OCI-LY3 (cell line): ENCODE results near the gene MRPL32.

Experiments
- H2AFZ ChIP-seq: fragments of 200-600, 300-600 bp; shearing (Covaris generic); 2 replicates; pipeline ENCODE4 v1.6.0; 2014; ENCODE audit warnings: antibody characterized with exemption, low read depth, low read length
- H3K27ac ChIP-seq: fragments of 200-600, 300-600 bp; sonication (generic); 2 replicates; pipeline ENCODE4 v1.5.1; 2014; ENCODE audit warnings: mild to moderate bottlenecking, low read length, moderate library complexity, mixed read lengths
- H3K27me3 ChIP-seq: fragments of 200-600, 300-600 bp; sonication (generic); 2 replicates; pipeline ENCODE4 v1.6.1; 2014; ENCODE audit warnings: low read depth, low read length, mixed read lengths
- H3K36me3 ChIP-seq: fragments of 200-600, 300-600 bp; sonication (generic); replicated peaks from 2 replicates; pipeline ENCODE3; 2014; ENCODE audit warnings: low read depth, low read length, mixed read lengths
- H3K4me1 ChIP-seq: fragments of 300-600, 200-600 bp; sonication (generic); 2 replicates; pipeline ENCODE4 v1.6.1; 2014; ENCODE audit warnings: low read length, mixed read lengths
- H3K4me2 ChIP-seq: fragments of 200-600, 300-600 bp; sonication (generic); 2 replicates; pipeline ENCODE4 v1.6.1; 2014; ENCODE audit warnings: low read length, mixed read lengths
- H3K4me3 ChIP-seq: fragments of 300-600, 200-600 bp; sonication (generic); 2 replicates; pipeline ENCODE4 v1.5.1; 2014; ENCODE audit warnings: antibody characterized with exemption, mild to moderate bottlenecking, low read length, moderate library complexity
- H3K79me2 ChIP-seq: fragments of 300-600, 200-600 bp; shearing (Covaris generic); 2 replicates; pipeline ENCODE4 v1.6.1; 2014; ENCODE audit warnings: mild to moderate bottlenecking, low read length, mixed read lengths
- H3K9ac ChIP-seq: fragments of 300-600, 200-600 bp; shearing (Covaris generic); 2 replicates; pipeline ENCODE4 v1.6.0; 2014; ENCODE audit warnings: mild to moderate bottlenecking, low read length, moderate library complexity
- H3K9me3 ChIP-seq: fragments of 200-600, 300-600 bp; shearing (Covaris generic); 2 replicates; pipeline ENCODE4 v1.6.1; 2014; ENCODE audit warnings: low read length, mixed read lengths; ENCODE audit not compliant: insufficient read depth
- H4K20me1 ChIP-seq: fragments of 200-600, 300-600 bp; sonication (generic); 2 replicates; pipeline ENCODE4 v1.6.1; 2016; ENCODE audit warnings: low read length, mixed read lengths; ENCODE audit not compliant: insufficient read depth
- EZH2phosphoT487 ChIP-seq: fragments of 200-600 bp; shearing (Covaris generic); IDR thresholded peaks from 2 replicates; pipeline ENCODE4 v1.6.1; 2018; ENCODE audit warnings: antibody characterized with exemption, mixed run types, low read depth
- TF ChIP-seq, protein P1 (sequence below): fragments of 200-600, 300-600 bp; sonication (generic); IDR thresholded peaks from 2 replicates; pipeline ENCODE4 v1.5.1; 2014; ENCODE audit warnings: antibody characterized with exemption, low read length, low read depth

MRPL32 gene

GRCh38 chr7:42932811-42933591, 825 bp downstream of the MRPL32 start:
- Histone ChIP-seq H3K4me2 (peak overlapping the region; percentile 84), H3K4me1 (peaks cover 53% of the 10 kb centered on the region), H3K36me3 (peaks cover 43% of the 10 kb centered on the region), H3K9ac (peak overlapping the region; percentile 99), H4K20me1 (peaks cover 39% of the 10 kb centered on the region), H3K4me3 (peak overlapping the region; percentile 86), H3K79me2 (peaks cover 81% of the 10 kb centered on the region), H3K9me3 (no peaks in the 10 kb centered on the region), H3K27ac (peak overlapping the region; percentile 47), H2AFZ (peak overlapping the region; percentile 22; the same call in 1 of the 2 replicates), H3K27me3 (no peaks in the 10 kb centered on the region)
- TF ChIP-seq, protein P1, sequence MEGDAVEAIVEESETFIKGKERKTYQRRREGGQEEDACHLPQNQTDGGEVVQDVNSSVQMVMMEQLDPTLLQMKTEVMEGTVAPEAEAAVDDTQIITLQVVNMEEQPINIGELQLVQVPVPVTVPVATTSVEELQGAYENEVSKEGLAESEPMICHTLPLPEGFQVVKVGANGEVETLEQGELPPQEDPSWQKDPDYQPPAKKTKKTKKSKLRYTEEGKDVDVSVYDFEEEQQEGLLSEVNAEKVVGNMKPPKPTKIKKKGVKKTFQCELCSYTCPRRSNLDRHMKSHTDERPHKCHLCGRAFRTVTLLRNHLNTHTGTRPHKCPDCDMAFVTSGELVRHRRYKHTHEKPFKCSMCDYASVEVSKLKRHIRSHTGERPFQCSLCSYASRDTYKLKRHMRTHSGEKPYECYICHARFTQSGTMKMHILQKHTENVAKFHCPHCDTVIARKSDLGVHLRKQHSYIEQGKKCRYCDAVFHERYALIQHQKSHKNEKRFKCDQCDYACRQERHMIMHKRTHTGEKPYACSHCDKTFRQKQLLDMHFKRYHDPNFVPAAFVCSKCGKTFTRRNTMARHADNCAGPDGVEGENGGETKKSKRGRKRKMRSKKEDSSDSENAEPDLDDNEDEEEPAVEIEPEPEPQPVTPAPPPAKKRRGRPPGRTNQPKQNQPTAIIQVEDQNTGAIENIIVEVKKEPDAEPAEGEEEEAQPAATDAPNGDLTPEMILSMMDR, result no peak
- TF ChIP-seq EZH2phosphoT487, result no peak

- Histone ChIP-seq H3K79me2 (peaks cover 68% of the 10 kb centered on the region), H3K36me3 (peaks cover 47% of the 10 kb centered on the region), H2AFZ (no peak overlapping the region), H3K9me3 (no peaks in the 10 kb centered on the region), H3K27ac (no peak overlapping the region), H4K20me1 (peaks cover 26% of the 10 kb centered on the region), H3K27me3 (no peaks in the 10 kb centered on the region), H3K9ac (no peak overlapping the region), H3K4me3 (no peak overlapping the region), H3K4me1 (peaks cover 56% of the 10 kb centered on the region), H3K4me2 (peak overlapping the region; percentile 23; the same call in 1 of the 2 replicates)
- TF ChIP-seq, protein P1, result no peak
- TF ChIP-seq EZH2phosphoT487, result no peak
Measured at GRCh38 chr7:42934291-42934690, 2.1 kb downstream of the MRPL32 start.

GRCh38 chr7:42935861-42936260, 3.7 kb downstream of the MRPL32 start:
- H3K27ac ChIP-seq, result peak overlapping the region; percentile 60
- no peaks in the 10 kb centered on the region for H3K27me3 ChIP-seq
- peak overlapping the region; percentile 50 for H3K4me2 ChIP-seq
- no peak overlapping the region; the same call in 1 of the 2 replicates for H3K9ac ChIP-seq
- H2AFZ ChIP-seq, result no peak overlapping the region
- no peak for TF ChIP-seq EZH2phosphoT487
- TF ChIP-seq, protein P1, result no peak
- H3K4me3 ChIP-seq, result peak overlapping the region; percentile 20
- peaks cover 44% of the 10 kb centered on the region for H3K36me3 ChIP-seq
- H3K9me3 ChIP-seq, result no peaks in the 10 kb centered on the region
- H3K4me1 ChIP-seq, result peaks cover 56% of the 10 kb centered on the region
- H3K79me2 ChIP-seq, result peaks cover 53% of the 10 kb centered on the region
- peaks cover 11% of the 10 kb centered on the region; the same call in 1 of the 2 replicates for H4K20me1 ChIP-seq

- H4K20me1 ChIP-seq, result no peaks in the 10 kb centered on the region
- H3K79me2 ChIP-seq, result peaks cover 16% of the 10 kb centered on the region
- H3K9me3 ChIP-seq, result no peaks in the 10 kb centered on the region
- H3K27ac ChIP-seq, result peak overlapping the region; percentile 73
- peaks cover 51% of the 10 kb centered on the region for H3K4me1 ChIP-seq
- H3K36me3 ChIP-seq, result peaks cover 38% of the 10 kb centered on the region
- no peaks in the 10 kb centered on the region for H3K27me3 ChIP-seq
- H3K4me3 ChIP-seq, result peak overlapping the region; percentile 57
- H2AFZ ChIP-seq, result no peak overlapping the region
- peak overlapping the region; percentile 70 for H3K4me2 ChIP-seq
- H3K9ac ChIP-seq, result peak overlapping the region; percentile 24; the same call in 1 of the 2 replicates
- no peak for TF ChIP-seq EZH2phosphoT487
- TF ChIP-seq, protein P1, result no peak
Measured at GRCh38 chr7:42939457-42940240, 7.5 kb downstream of the MRPL32 start.
